WTC11 (cell line): Measurements from ENCODE around the gene NSMCE1. TPM values are rescaled to one million over a fixed set of nuclear protein-coding genes. Genes with fewer than 3 reads are reported as not detected.

Source experiments
- ATAC-seq: fragments of 200-7000 bp; cut with Tn5 transposase; 2 replicates; pipeline ENCODE4 v1.10.0; 2021; ENCODE audit warnings: mild to moderate bottlenecking, moderate library complexity
- CTCF ChIA-PET: fragments of 300-600 bp; sonication (Branson Sonifier 250); formaldehyde crosslinking; loops from one replicate; lab custom pipeline; 2021; ENCODE audit warnings: antibody characterized with exemption; lab: Charles Lee
- POLR2A ChIA-PET: fragments of 350-600 bp; sonication (Branson Sonifier 250); formaldehyde crosslinking; loops from one replicate; lab custom pipeline; 2021; ENCODE audit warnings: antibody characterized with exemption; lab: Charles Lee
- DNase-seq: peaks from one replicate; pipeline ENCODE4 v3.0.0; 2021; ENCODE audit warnings: low spot score
- H3K27ac Mint-ChIP-seq: 2 replicates; pipeline ENCODE4 v1.8.0; 2021; ENCODE audit warnings: mixed read lengths
- H3K27me3 Mint-ChIP-seq: 2 replicates; pipeline ENCODE4 v1.8.0; 2021; ENCODE audit warnings: low read depth, mild to moderate bottlenecking, moderate library complexity, mixed read lengths
- H3K36me3 Mint-ChIP-seq: 2 replicates; pipeline ENCODE4 v1.8.0; 2021; ENCODE audit warnings: mixed read lengths
- H3K4me1 Mint-ChIP-seq: 2 replicates; pipeline ENCODE4 v1.8.0; 2022; ENCODE audit warnings: mixed read lengths
- H3K4me3 Mint-ChIP-seq: 2 replicates; pipeline ENCODE4 v1.8.0; 2021; ENCODE audit warnings: mild to moderate bottlenecking, moderate library complexity, mixed read lengths
- H3K9me3 Mint-ChIP-seq: 2 replicates; pipeline ENCODE4 v1.8.0; 2021; ENCODE audit warnings: mixed read lengths
- E2F1 ChIP-seq: sonication (generic); formaldehyde crosslinking; IDR thresholded peaks from 2 replicates; pipeline ENCODE4 v1.8.0; 2022; ENCODE audit warnings: mild to moderate bottlenecking, missing genetic modification reagents
- ETV6 ChIP-seq: sonication (generic); formaldehyde crosslinking; IDR thresholded peaks from 2 replicates; pipeline ENCODE4 v1.8.1; 2022; ENCODE audit warnings: mild to moderate bottlenecking, missing genetic modification reagents
- FOXJ3 ChIP-seq: sonication (generic); formaldehyde crosslinking; IDR thresholded peaks from 2 replicates; pipeline ENCODE4 v1.9.0; 2021; ENCODE audit warnings: missing genetic modification reagents, mild to moderate bottlenecking, borderline replicate concordance
- MAX ChIP-seq: sonication (generic); formaldehyde crosslinking; IDR thresholded peaks from 2 replicates; pipeline ENCODE4 v1.8.0; 2022; ENCODE audit warnings: mild to moderate bottlenecking, missing genetic modification reagents
- NR3C1 ChIP-seq: sonication (generic); formaldehyde crosslinking; conservative IDR thresholded peaks from 2 replicates; pipeline ENCODE4 v1.8.1; 2023; ENCODE audit warnings: low read depth, mild to moderate bottlenecking, missing genetic modification reagents
- SMAD4 ChIP-seq: sonication (generic); formaldehyde crosslinking; IDR thresholded peaks from 2 replicates; pipeline ENCODE4 v1.8.0; 2022; ENCODE audit warnings: mild to moderate bottlenecking, missing genetic modification reagents
- SP1 ChIP-seq: sonication (generic); formaldehyde crosslinking; conservative IDR thresholded peaks from 2 replicates; pipeline ENCODE4 v1.8.1; 2022; ENCODE audit warnings: missing genetic modification reagents
- TEAD1 ChIP-seq: sonication (generic); formaldehyde crosslinking; IDR thresholded peaks from 2 replicates; pipeline ENCODE4 v1.8.0; 2022; ENCODE audit warnings: mild to moderate bottlenecking, missing genetic modification reagents
- ZNF138 ChIP-seq: sonication (generic); formaldehyde crosslinking; conservative IDR thresholded peaks from 2 replicates; pipeline ENCODE4 v1.8.1; 2022; ENCODE audit warnings: mild to moderate bottlenecking, moderate library complexity, missing genetic modification reagents
- ZNF219 ChIP-seq: sonication (generic); formaldehyde crosslinking; IDR thresholded peaks from 2 replicates; pipeline ENCODE4 v1.8.0; 2023; ENCODE audit warnings: missing genetic modification reagents, mild to moderate bottlenecking, borderline replicate concordance
- ZNF263 ChIP-seq: sonication (generic); formaldehyde crosslinking; IDR thresholded peaks from 2 replicates; pipeline ENCODE4 v1.8.1; 2022; ENCODE audit warnings: low read depth, mild to moderate bottlenecking, moderate library complexity, missing genetic modification reagents
- ZNF416 ChIP-seq: fragments of 250-450 bp; sonication (Bioruptor Pico); IDR thresholded peaks from 2 replicates; pipeline ENCODE4 v1.9.0; 2021; ENCODE audit warnings: mild to moderate bottlenecking, inconsistent platforms
- ZNF512 ChIP-seq: sonication (generic); formaldehyde crosslinking; IDR thresholded peaks from 2 replicates; pipeline ENCODE4 v1.8.1; 2022; ENCODE audit warnings: missing genetic modification reagents, borderline replicate concordance
- total RNA-seq: library from RNA; stranded (reverse); gene quantifications from 3 replicates; pipeline ENCODE4 v1.2.3, GENCODE V29; 2021
- TF ChIP-seq, protein P1 (sequence below): sonication (generic); formaldehyde crosslinking; IDR thresholded peaks from 2 replicates; pipeline ENCODE4 v1.8.1; 2023; ENCODE audit warnings: mild to moderate bottlenecking, missing genetic modification reagents, moderate library complexity
- TF ChIP-seq, protein P2 (sequence below): sonication (generic); formaldehyde crosslinking; IDR thresholded peaks from 2 replicates; pipeline ENCODE4 v1.8.0; 2023; ENCODE audit warnings: mild to moderate bottlenecking, missing genetic modification reagents
- TF ChIP-seq, protein P3 (sequence below): fragments of 250-450 bp; sonication (Bioruptor Pico); IDR thresholded peaks from 2 replicates; pipeline ENCODE4 v1.9.0; 2021; ENCODE audit warnings: mild to moderate bottlenecking

Gene NSMCE1
- total RNA-seq, 1 experiment from 2014 or later = 29.4 TPM

GRCh38 chr16:27189335-27189972 is 79.1 kb downstream of the NSMCE1 start:
- ATAC-seq = peak; percentile 77
- POLR2A ChIA-PET = no interaction called here

More at GRCh38 chr16:27189335-27189972, 79.1 kb downstream of the NSMCE1 start:
- no peaks in the 10 kb centered on the region for H3K36me3 Mint-ChIP-seq
- CTCF ChIA-PET = interaction anchor here (0.6 to 4.2 kb wide), 4 partner anchors 8 to 178 kb away, joined by 3 to 30 read pairs (median 8); no protein-coding TSS in a partner anchor
- peak; percentile 50 for DNase-seq
- TF ChIP-seq ZNF512 (no peak), TEAD1 (CRISPR knock-in tag) (no peak), SP1 (CRISPR knock-in tag) (no peak), ZNF219 (no peak), NR3C1 (no peak), ZNF263 (CRISPR knock-in tag) (no peak), E2F1 (CRISPR knock-in tag) (no peak), ETV6 (CRISPR knock-in tag) (no peak), MAX (no peak), FOXJ3 (CRISPR knock-in tag) (no peak), SMAD4 (CRISPR knock-in tag) (no peak), ZNF416 (CRISPR knock-in tag) (no peak), ZNF138 (CRISPR knock-in tag) (no peak)
- TF ChIP-seq, protein P1, sequence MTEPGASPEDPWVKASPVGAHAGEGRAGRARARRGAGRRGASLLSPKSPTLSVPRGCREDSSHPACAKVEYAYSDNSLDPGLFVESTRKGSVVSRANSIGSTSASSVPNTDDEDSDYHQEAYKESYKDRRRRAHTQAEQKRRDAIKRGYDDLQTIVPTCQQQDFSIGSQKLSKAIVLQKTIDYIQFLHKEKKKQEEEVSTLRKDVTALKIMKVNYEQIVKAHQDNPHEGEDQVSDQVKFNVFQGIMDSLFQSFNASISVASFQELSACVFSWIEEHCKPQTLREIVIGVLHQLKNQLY (CRISPR knock-in tag) = no peak
- TF ChIP-seq, protein P2, sequence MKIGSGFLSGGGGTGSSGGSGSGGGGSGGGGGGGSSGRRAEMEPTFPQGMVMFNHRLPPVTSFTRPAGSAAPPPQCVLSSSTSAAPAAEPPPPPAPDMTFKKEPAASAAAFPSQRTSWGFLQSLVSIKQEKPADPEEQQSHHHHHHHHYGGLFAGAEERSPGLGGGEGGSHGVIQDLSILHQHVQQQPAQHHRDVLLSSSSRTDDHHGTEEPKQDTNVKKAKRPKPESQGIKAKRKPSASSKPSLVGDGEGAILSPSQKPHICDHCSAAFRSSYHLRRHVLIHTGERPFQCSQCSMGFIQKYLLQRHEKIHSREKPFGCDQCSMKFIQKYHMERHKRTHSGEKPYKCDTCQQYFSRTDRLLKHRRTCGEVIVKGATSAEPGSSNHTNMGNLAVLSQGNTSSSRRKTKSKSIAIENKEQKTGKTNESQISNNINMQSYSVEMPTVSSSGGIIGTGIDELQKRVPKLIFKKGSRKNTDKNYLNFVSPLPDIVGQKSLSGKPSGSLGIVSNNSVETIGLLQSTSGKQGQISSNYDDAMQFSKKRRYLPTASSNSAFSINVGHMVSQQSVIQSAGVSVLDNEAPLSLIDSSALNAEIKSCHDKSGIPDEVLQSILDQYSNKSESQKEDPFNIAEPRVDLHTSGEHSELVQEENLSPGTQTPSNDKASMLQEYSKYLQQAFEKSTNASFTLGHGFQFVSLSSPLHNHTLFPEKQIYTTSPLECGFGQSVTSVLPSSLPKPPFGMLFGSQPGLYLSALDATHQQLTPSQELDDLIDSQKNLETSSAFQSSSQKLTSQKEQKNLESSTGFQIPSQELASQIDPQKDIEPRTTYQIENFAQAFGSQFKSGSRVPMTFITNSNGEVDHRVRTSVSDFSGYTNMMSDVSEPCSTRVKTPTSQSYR (CRISPR knock-in tag) = no peak
- TF ChIP-seq, protein P3, sequence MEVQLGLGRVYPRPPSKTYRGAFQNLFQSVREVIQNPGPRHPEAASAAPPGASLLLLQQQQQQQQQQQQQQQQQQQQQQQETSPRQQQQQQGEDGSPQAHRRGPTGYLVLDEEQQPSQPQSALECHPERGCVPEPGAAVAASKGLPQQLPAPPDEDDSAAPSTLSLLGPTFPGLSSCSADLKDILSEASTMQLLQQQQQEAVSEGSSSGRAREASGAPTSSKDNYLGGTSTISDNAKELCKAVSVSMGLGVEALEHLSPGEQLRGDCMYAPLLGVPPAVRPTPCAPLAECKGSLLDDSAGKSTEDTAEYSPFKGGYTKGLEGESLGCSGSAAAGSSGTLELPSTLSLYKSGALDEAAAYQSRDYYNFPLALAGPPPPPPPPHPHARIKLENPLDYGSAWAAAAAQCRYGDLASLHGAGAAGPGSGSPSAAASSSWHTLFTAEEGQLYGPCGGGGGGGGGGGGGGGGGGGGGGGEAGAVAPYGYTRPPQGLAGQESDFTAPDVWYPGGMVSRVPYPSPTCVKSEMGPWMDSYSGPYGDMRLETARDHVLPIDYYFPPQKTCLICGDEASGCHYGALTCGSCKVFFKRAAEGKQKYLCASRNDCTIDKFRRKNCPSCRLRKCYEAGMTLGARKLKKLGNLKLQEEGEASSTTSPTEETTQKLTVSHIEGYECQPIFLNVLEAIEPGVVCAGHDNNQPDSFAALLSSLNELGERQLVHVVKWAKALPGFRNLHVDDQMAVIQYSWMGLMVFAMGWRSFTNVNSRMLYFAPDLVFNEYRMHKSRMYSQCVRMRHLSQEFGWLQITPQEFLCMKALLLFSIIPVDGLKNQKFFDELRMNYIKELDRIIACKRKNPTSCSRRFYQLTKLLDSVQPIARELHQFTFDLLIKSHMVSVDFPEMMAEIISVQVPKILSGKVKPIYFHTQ (CRISPR knock-in tag) = no peak
- no peaks in the 10 kb centered on the region for H3K9me3 Mint-ChIP-seq
- no peak overlapping the region for H3K27ac Mint-ChIP-seq
- H3K4me3 Mint-ChIP-seq = no peak overlapping the region
- no peaks in the 10 kb centered on the region; the same call in 1 of the 2 replicates for H3K27me3 Mint-ChIP-seq
- no peaks in the 10 kb centered on the region; the same call in 1 of the 2 replicates for H3K4me1 Mint-ChIP-seq
